Activated CD4-positive, CD25-positive, alpha-beta regulatory T cell (primary cell): ENCODE measurements around the gene HAVCR2.
"Not testable (repeated sequence)": the region's sequence is repeated elsewhere in the genome, so short reads cannot be mapped to it uniquely, and the experiment has no call there.

Experiments used
- DNase-seq, 4 experiments: peaks; one replicate each; lab custom pipeline; 2025; lab: John Stamatoyannopoulos, UW

Gene HAVCR2

DNA sequence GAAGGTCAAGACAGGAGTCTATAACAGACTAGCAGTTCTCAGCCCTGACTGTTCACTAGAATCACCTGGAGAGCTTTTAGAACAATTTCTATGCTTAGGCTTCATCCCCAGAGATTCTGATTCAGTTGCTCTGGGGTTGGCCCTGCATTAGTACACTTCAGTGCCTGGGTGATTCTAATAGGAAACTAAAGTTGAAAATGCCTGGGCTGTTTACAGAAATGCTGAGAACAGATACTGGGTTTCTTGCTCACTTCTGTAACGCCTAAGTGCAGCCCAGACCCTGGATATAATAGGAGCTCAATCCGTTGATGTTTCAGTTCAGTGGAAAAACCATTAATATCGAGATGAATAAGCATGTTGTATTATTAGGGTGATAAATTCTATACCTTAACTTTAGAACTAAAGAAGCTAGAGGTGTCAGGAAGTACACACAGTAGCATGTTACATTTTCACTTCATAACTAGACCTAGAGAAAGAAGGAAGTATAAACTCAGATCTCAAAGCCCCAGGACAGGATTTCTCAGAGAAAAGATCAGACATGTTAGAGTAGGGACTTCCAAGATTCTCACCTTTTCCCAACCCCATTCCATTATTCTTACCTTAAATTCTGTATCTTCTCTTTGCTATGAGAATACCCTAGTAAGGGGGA lies 20.4 kb downstream of the HAVCR2 start:
- no peak for DNase-seq

DNA sequence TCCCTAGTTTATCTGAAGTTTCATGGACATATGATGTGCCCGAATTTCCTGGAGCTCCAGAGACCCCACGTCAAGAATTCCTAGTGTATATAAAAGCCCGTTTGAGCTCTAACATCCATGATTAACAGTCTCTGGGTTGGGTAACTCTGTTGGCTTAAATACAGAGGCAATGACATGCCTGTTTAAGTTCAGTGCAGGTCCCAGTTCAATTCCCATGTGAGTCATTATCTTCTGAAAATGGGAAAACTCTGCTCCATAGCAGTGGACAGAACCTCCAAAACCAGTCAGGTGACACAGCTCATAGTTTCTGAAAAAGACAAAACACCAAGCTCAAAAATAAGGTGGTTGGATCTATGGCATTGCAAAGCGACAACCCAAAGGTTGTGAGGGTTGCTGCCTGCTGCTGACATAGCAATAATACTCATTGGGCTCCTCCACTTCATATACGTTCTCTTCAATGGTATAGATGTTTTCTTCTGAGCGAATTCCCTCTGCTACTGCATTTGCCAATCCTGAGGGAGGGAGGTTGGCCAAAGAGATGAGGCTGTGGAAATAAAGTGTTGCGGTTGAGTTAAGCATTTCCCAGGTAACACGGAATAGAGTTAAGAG lies 22.0 kb downstream of the HAVCR2 start:
- no peak for DNase-seq

DNA sequence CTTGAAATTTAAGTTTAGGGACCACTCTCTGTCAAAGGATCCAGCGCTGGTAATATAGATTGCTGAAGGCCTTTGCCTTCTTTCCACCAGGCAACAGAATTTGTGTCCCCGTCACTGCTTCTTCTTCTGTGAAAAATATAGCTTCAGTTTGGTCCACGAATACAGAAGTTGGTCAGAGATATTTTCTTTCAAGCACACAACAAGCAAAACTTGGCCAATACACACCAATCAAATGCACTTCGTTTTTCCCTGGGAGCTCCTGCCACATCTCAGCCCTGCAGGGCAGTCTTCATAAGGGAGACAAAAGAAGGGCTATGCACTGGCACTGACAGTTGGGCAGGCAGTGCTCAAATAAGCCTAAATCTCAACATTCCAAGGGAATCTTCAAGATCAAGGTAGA lies 22.9 kb downstream of the HAVCR2 start:
- DNase-seq, result no peak

DNA sequence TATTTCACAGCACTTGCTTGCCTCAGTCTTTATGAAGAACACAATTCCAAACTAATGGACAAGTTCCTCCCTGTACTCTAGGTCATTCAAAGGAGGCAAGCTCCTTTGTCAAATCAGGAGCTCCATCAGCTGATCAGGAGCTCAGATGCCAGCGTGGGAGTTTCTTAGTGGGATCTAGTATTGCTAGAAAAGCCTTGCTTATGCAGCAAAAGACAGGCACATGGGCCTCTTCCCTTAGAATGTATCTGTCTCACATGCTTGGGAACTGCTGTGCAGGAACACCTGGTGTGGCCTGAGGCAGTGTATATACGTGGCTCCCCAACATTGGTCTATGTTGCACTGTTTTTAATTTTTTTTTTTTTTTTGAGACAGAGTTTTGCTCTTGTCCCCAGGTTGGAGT lies 28.6 kb downstream of the HAVCR2 start:
- no peak for DNase-seq

DNA sequence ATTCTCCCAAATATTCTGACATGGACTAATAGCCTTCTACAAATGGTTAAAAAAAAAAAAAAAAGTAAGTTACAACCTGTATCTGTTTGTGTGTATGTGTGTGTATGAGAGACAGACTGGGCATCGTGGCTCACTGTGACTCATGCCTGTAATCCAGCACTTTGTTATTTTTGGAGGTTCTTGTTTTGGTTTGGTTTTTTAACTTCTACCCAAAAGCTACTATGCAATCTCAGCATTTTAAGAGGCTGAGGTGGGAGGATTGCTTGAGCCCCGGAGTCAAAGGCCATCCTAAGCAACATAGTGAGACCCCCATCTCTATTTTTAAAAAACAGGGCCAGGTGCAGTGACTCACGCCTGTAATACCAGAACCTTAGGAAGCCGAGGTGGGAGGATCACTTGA lies 32.3 kb downstream of the HAVCR2 start:
- no peak for DNase-seq

DNA sequence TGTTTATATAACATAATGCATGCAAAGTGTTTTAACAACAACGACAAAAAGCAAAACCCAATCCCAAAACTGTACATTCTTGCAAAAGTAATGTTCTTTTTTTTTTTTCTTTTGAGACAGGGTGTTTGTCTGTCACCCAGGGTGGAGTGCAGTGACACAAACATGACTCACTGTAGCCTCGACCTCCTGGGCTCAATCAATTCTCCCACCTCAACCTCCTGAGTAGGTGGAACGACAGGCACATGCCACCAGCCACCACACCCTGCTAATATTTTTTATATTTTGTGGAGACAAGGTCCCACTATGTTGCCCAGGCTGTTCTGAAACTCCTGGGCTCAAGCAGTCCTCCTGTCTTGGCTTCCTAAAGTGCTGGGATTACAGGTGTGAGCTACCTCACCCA lies 36.3 kb downstream of the HAVCR2 start:
- DNase-seq, result no peak

DNA sequence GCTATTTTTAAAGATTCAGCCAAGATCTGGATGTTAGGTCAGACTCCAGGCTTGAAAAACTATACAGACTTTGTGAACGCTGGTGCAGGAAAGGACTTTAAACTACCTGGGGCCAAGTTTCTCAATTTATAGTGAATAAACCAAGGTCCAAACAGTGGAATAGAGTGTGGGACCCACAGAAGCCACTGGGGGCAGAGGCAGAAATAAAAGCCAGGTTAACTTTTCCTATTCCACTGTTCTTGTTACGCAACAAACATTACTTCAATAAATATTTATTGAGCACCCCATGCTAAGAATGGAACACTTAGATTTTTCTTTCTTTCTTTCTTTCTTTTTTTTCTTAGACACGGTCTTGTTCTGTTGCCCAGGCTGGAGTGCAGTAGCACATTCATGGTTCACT lies 38.9 kb downstream of the HAVCR2 start:
- DNase-seq, result no peak

DNA sequence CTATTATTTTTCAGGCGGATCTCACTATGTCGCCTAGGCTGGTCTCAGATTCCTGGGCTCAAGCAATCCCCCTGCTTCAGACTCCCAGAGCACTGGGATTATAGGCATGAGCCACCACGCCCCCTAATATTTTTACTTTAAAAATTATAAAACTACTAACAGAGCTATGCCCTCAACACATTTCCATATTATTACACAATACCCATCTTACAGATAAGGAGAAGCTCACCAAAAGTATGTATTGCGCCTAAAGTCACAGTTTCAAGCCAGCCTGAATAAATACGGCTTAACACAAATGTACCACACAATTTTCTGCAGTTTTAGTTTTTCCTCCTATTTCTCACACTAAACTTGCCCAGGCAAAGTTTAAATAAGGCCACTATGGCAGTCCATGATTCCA lies 40.1 kb downstream of the HAVCR2 start:
- DNase-seq, result no peak

DNA sequence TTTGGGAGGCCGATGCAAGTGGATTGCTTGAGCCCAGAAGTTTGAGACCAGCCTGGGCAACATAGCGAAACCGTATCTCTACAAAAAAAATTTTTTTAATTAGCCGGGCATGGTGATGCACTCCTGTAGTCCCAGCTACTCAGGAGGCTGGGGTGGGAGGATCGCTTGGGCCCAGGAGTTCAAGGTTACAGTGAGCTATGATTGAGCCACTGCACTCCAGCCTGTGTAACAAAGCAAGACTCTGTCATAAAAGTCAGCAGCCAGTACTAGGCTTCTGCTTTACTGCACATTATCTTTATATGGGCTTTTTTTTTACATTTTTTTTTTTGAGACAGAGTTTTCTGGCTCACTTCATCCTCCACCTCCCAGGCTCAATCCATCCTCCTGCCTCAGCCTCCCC lies 40.5 kb downstream of the HAVCR2 start:
- no peak for DNase-seq

DNA sequence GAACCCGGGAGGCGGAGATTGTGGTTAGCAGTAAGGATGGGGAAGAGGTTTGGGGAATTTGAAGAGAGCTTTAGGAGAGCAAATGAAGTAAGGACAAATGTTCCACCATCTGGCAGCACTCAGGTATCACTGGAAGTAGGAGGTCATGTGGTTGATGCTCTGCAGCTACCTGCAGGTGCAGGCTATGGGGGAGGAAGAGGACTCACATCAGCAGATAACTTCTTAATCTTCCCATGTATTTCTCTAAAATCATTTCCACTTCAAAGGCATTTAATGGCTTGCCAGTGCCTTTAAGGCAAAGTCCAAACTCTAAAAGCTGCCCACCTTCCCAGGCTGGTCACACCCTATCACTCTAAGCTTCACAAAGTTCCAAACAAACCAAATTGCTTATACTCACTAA lies 41.8 kb downstream of the HAVCR2 start:
- DNase-seq, result no peak

DNA sequence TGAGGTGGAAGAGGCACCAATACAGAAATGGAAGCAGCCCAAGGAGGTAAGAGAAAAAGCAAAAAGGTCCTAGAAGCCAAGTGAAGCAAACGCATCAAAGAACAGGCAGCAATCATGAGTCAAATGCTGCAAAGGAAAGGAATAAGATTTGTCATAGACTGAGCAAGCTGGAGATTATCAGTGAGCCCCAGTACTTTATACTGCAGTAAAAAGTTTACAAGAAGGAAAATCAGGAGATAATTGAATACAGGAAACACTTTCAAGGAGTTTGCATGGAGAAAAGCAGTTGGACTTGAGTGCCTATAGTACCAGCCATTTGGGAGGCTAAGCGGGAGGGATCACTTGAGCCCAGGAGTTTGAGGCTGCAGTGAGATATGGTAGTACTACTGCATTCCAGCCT lies 42.8 kb downstream of the HAVCR2 start:
- DNase-seq, result no peak

DNA sequence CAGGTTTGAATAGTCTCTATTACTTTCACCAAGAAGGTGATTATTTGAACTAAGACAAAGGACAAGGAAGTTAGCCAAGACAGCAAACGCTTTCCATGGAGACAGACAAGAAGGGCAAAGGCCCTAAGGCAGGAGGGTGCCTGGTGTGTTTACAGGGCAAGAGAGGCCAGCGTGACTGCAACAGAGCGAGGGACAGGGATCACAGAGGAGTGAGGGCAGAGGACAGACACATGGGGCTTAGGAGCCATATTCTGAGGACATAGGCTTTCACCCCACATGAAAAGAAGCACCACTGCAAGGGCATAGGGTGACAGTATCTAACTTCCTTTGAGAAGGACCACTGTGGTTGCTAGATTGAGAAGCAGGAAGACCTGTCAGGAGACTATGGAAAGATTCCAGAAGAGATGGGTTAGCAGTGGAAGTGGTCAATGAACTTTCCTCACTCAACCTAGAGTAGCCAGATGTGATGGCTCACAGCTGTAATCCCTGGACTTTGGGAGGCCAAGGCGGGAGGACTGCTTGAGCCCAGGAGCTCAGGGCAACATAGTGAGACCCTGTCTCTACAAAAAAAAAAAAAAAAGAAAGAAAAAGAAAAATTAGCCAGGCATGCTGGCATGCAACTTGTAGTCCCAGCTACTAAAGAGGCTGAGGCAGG lies 44.9 kb downstream of the HAVCR2 start:
- DNase-seq, result no peak

DNA sequence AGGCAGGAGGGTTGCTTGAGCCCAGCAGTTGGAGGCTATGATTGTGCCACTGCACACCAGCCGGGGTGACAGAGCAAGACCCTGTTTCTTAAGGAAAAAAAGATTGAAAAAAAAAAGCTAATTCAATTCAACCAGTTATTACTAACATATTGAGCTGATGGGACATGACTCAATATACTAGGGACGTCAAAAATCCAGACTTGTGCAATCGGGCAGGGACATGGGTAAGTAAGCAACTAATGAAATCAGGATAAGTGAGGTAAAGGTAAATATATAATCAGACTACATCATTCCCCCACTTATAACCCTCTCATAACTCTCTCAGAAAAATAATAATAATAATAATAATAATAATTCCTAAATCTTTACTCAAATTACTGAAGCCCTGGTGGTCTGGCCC lies 49.0 kb downstream of the HAVCR2 start:
- DNase-seq, result no peak

DNA sequence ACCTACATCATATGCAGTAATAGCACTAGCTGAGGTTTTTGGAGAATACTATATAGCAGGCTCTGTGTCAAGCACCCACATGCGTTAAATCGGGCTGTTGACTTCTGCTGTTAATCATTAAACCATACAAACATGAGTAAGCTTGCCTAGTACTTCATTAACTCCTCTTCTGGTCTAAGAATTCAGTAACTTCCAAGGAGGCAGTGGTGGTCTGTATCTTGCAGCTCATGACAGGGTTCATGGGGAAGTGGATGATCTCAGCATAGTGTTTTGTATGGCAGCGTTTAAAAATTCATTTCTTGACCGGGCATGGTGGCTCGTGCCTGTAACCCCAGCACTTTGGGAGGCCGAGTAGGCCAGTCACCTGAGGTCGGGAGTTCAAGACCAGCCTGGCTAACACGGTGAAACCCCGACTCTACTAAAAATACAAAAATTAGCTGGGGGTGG lies 49.7 kb downstream of the HAVCR2 start, which contains the start of gene HAVCR1:
Gene HAVCR1, minus strand, starts transcription at position 24 of the 447 bp plus-strand sequence. CDS start 1,173 bp downstream, outside the sequence.
- no peak for DNase-seq

DNA sequence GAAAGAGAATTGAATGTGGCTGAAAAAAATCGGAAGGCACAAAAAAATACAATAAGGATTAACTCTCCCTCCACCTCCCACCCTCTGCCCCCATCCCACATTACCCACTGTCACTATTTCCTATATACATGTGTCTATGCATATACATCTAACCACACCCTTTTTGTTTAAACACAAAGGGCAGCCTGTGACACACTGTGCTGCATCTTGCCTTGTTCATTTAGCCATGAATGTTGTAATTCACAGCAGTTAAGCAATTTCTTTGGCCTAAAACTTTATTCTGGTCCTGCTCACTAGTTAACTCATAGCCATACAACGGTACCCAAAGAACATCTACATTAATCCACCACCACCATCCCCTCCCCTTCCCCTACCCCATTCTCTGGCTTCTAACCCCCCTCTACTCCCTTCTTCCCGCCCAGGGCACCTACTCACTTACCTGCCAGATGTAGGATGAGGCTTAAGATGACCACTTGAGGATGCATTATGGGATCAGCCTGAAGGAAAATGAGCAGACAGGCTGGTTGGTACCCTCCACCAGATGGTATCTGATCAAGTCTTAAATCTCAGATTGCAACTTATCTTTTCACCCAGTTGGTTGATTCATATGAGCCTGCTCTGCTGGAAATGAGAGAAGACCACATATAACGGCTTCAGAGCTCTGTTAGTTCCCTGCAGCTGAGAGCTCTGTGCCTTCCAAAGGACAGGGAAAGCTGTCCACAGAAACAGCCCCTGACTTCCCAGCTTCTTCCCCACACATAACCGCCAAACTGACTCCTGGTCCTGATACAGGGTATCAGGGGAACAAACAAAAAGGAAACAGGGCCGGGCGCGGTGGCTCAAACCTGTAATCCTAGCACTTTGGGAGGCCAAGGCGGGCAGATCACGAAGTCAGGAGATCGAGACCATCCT lies 51.1 kb downstream of the HAVCR2 start:
- no peak for DNase-seq

DNA sequence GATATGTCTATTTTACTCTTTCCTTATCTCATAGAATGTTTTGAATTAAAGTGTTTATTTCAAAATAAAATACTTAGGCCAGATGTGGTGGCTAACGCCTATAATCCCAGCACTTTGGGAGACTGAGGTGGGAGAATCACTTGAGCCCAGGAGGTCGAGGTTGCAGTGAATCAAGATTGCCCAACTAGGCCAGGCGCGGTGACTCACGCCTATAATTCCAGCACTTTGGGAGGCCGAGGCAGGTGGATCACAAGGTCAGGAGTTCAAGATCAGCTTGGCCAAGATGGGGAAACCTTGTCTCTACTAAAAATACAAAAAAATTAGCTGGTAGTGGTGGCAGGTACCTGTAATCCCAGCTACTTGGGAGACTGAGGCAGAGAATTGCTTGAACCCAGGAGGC lies 52.0 kb downstream of the HAVCR2 start:
- not testable (repeated sequence) for DNase-seq

DNA sequence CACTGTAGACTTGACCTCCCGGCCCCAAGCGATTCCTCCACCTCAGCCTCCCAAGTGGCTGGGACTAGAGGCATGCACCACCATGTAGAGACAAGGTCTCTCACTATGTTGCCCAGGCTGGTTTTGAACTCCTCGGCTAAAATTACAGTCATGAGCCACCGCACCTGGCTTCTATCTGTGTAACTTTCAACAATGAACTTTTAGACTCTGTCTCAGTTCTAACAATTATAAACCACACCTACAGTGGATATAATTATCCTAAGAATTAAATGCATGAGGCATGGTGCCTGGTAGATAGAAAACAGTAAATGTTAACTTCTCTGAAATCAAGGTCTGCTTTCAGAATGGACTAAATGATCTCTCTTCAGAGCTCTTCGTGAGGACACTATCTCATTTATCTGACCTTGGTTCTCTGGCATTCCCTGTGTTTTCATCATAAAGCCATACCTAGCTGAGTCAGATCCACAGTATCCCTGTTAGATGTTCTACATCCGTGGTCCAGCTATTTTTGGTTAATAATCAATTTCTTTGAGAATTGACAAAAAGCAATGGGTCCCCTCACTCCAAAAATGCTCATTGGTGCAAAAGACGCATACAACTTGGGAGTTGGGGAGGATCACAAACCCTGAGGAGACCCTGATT lies 57.1 kb downstream of the HAVCR2 start:
- no peak for DNase-seq

DNA sequence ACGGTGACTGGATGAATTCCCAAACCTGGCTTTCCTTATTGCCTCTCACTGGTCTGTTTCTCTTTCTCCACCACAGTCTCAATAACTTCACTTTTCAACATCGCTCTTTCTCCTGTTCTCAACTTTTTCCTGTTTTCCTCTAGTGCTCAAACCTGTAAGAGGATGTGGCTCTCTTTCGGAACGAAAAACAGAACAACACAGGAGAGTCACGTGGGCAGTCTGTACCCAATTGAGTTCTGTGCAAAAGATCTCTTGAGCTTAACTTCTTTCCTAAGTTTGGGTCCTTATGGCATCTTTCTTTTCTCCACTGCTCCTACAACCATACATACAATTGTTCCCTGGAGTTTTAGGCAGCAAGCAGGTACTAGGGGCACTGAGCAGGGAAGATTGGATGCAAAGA lies 58.8 kb downstream of the HAVCR2 start:
- no peak for DNase-seq

DNA sequence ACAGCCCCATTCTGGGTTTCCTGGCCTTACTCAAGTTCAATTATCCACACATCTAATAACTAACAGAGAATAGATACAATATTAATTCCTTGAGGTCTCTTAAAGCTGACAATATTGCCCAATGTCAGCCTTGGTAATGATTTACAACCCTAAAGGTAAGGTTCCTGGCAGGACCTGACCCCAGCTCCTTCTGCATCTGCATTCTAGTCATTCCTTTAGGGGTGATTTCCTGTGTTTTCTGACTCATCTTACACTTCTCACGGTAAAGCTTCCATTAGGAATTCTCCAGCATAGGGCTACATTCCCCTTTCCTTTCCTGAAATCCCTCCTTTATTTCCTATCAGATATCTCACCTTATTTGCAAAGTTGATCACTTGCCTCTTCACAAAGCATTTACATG lies 59.2 kb downstream of the HAVCR2 start:
- DNase-seq, result no peak

DNA sequence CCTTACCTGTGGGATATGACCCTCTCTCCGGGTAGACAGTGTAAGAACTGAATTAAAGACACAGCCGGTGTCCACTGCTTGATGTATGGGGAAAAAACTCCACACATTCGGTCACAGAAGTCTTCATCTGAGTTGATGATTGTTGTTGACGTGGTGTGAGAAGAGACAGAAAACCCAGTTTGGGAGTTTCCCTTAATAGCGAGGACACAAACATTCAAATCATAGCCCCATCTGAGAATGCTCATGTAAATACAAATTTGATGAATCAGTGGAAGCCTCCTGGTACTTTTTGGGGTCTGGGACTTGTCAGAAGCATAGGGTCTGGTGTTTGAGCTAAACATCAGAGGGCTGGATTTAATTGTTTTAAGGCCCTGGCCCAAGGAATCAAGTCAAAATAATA lies 60.9 kb downstream of the HAVCR2 start:
- no peak for DNase-seq

DNA sequence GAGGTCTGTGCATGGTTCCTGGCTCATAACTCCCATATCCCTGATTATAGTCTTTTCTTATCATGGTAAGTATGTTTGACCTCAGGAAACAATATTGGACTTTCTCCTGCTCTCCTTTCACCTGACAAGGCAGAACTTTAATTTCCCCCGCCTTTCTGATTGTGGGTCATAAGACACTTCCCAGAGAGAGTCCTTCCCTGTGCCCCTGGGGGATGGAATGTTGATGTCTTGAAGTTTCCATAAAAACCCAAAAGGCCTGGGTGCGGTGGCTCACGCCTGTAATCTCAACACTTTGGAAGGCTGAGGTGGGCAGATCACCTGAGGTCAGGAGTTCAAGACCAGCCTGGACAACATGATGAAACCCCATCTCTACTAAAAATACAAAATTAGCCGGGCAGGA lies 61.8 kb downstream of the HAVCR2 start:
- DNase-seq, result not testable (repeated sequence)

DNA sequence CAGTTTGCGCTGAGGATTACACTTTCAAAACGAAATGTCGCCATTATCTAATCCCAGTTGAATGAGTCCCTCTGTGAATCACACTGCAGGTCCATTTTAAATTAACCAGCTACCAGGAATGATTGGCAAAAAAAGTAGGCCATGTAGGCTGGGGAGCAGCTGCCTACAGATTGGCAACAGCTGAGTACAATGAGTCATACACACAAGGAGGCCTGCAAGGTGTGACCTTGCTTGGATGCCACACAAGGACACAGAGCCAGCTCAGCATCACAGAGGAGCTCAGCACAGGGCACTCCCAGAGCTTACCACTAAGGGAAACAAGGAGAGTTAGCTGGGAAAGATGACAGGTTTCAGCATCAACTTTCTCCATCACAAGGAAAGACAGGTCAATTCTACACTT lies 62.8 kb downstream of the HAVCR2 start:
- no peak for DNase-seq
